Vagina (tissue), 2 donors: ENCODE results near the gene QRICH1. TPM values are rescaled to one million over a fixed set of nuclear protein-coding genes. Genes with fewer than 3 reads are reported as not detected.

Experiments used
- DNase-seq, 2 donors: peaks; one replicate each; pipeline ENCODE4 v3.0.0-alpha.2; 2017; ENCODE audit errors: extremely low spot score in 2 of 2
- H3K27ac ChIP-seq: fragments of 200-600 bp; sonication (generic); one replicate; pipeline ENCODE4 v1.5.1; 2019
- H3K27me3 ChIP-seq: fragments of 200-600 bp; sonication (generic); one replicate; pipeline ENCODE4 v1.5.1; 2019
- H3K36me3 ChIP-seq, 2 donors: fragments of 200-600 bp; sonication (generic); one replicate each; pipeline ENCODE4 v1.5.1; 2017 to 2019
- H3K4me1 ChIP-seq: fragments of 200-600 bp; sonication (generic); one replicate; pipeline ENCODE4 v1.5.1; 2019
- H3K4me3 ChIP-seq, 2 donors: fragments of 200-600 bp; sonication (generic); 1 replicate in 1 of 2; 2 replicates in 1 of 2; pipeline ENCODE4 v1.5.1; 2016 to 2019
- H3K9me3 ChIP-seq: fragments of 200-600 bp; sonication (generic); one replicate; pipeline ENCODE4 v1.5.1; 2019
- POLR2A ChIP-seq, 2 donors: fragments of 450-650 bp; IDR thresholded peaks; one replicate each; pipeline ENCODE4 v1.6.1; 2017; ENCODE audit warnings: antibody characterized with exemption in 2 of 2, mild to moderate bottlenecking in 2 of 2, moderate library complexity in 2 of 2
- POLR2AphosphoS5 ChIP-seq, 2 donors: sonication (generic); formaldehyde crosslinking; IDR thresholded peaks; one replicate each; pipeline ENCODE4 v1.9.0; 2017; ENCODE audit warnings: antibody characterized with exemption in 2 of 2, mild to moderate bottlenecking in 2 of 2, low read depth in 1 of 2; ENCODE audit not compliant: insufficient read depth in 1 of 2
- intact Hi-C: fragments of 100-400 bp; cut with DNase I; formaldehyde crosslinking; loops from one replicate; pipeline ENCODE4 v1.15.1; 2023
- total RNA-seq: library from RNA; depleted of rRNA; stranded (reverse); fragments of >200 nt; gene quantifications from one replicate; pipeline ENCODE4 v1.2.3, GENCODE V29; 2016
- TF ChIP-seq, protein P1 (sequence below), 3 experiments: fragments of 450-650 bp in 2 of 3; fragments of 200-600 bp in 1 of 3; sonication (generic) in 1 of 3; IDR thresholded peaks; one replicate each; pipeline ENCODE4 v1.5.1; 2017 to 2019; ENCODE audit warnings: antibody characterized with exemption in 3 of 3, mild to moderate bottlenecking in 2 of 3, moderate library complexity in 2 of 3

The QRICH1 gene
- total RNA-seq, 1 donor from 2014 or later = 124 TPM

DNA sequence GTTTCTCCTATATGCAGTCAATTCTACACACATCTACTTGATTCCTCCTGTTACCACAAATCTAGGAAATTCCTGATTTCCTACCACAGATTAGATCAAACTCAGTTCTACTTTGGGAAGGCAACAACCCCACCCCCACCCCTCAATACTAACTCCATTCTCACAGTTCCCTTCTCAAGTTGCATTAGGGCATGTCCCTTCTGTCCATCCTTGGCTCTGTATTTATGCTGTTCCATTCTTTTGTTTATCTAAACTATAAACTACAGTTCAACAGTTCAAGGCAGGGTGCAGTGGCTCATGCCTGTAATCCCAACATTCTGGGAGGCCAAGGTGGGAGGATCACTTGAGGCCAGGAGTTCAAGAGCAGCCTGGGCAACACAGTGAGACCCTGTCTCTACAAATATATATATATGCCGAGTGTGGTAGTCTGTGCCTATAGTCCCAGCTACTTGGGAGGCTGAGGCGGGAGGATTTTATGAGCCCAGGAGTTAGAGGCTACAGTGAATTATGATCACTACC, 39.5 kb downstream of the QRICH1 start:
- no peaks in the 10 kb centered on the region for H3K4me1 ChIP-seq
- no peak overlapping the region for H3K27ac ChIP-seq
- H3K4me3 ChIP-seq = no peak overlapping the region
- intact Hi-C loops = no loop called here
- TF ChIP-seq, protein P1, sequence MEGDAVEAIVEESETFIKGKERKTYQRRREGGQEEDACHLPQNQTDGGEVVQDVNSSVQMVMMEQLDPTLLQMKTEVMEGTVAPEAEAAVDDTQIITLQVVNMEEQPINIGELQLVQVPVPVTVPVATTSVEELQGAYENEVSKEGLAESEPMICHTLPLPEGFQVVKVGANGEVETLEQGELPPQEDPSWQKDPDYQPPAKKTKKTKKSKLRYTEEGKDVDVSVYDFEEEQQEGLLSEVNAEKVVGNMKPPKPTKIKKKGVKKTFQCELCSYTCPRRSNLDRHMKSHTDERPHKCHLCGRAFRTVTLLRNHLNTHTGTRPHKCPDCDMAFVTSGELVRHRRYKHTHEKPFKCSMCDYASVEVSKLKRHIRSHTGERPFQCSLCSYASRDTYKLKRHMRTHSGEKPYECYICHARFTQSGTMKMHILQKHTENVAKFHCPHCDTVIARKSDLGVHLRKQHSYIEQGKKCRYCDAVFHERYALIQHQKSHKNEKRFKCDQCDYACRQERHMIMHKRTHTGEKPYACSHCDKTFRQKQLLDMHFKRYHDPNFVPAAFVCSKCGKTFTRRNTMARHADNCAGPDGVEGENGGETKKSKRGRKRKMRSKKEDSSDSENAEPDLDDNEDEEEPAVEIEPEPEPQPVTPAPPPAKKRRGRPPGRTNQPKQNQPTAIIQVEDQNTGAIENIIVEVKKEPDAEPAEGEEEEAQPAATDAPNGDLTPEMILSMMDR (IDR thresholded peaks at IDR 0.05) = no peak
- TF ChIP-seq POLR2AphosphoS5 (IDR thresholded peaks at IDR 0.05; ENCODE audit: insufficient read depth in 1 of 2, low read depth in 1 of 2) = no peak
- TF ChIP-seq POLR2A (IDR thresholded peaks at IDR 0.05) = no peak
- no peaks in the 10 kb centered on the region for H3K27me3 ChIP-seq
- H3K36me3 ChIP-seq = peaks cover 0 to 58% of the 10 kb centered on the region in 2 donors
- H3K9me3 ChIP-seq = no peaks in the 10 kb centered on the region
- DNase-seq = no peak

DNA sequence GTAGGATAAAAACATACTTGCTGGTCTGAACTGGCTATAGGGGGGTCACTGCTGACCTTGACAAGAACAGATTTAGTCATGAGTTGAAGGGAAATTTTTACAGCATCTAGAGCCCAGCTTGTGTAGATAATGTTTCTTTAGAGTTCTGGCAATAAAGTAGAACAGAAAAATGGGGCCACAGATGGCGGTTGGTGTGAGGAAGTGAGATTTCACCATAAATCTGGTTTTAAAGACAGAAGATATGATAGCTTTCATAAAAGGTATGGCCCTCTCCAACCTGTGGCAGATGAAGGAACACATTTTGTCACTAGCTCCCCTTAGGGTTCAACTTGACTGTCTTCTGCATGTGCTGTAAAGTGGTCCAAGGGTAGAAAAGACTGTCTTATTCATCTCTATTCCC, 40.3 kb downstream of the QRICH1 start:
- Histone ChIP-seq H3K4me1 (no peaks in the 10 kb centered on the region), H3K27me3 (no peaks in the 10 kb centered on the region), H3K4me3 (no peak overlapping the region), H3K36me3 (peaks cover 0 to 58% of the 10 kb centered on the region in 2 donors), H3K9me3 (no peaks in the 10 kb centered on the region), H3K27ac (no peak overlapping the region)
- TF ChIP-seq POLR2A (IDR thresholded peaks at IDR 0.05) (no peak), POLR2AphosphoS5 (IDR thresholded peaks at IDR 0.05; ENCODE audit: insufficient read depth in 1 of 2, low read depth in 1 of 2) (no peak)
- TF ChIP-seq, protein P1 (IDR thresholded peaks at IDR 0.05) = no peak
- no peak for DNase-seq
- intact Hi-C loops = no loop called here

DNA sequence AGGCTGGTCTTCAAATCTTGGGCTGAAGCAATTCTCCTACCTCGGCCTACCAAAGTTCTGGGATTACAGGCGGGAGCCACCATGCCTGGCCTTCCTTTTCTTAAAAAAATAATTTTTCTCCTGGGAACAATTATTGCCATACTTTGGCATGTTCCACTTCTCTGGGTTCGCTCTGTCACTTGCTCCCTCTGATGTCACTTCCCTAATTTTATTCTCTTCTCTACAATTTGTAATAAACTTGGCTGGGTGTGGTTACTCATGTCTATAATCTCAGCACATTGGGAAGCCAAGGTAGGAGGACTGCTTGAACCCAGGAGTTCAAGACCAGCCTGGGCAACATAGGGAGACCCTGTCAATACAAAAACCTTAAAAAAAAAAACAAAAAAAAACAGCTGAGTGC, 58.6 kb downstream of the QRICH1 start:
- Histone ChIP-seq H3K4me3 (no peak overlapping the region), H3K36me3 (peaks cover 0 to 55% of the 10 kb centered on the region in 2 donors), H3K27ac (no peak overlapping the region), H3K9me3 (no peaks in the 10 kb centered on the region), H3K4me1 (no peaks in the 10 kb centered on the region), H3K27me3 (no peaks in the 10 kb centered on the region)
- no peak for DNase-seq
- TF ChIP-seq POLR2AphosphoS5 (IDR thresholded peaks at IDR 0.05; ENCODE audit: insufficient read depth in 1 of 2, low read depth in 1 of 2) = no peak
- TF ChIP-seq, protein P1 (IDR thresholded peaks at IDR 0.05) = no peak
- TF ChIP-seq POLR2A (IDR thresholded peaks at IDR 0.05) = no peak
- intact Hi-C loops = no loop called here

DNA sequence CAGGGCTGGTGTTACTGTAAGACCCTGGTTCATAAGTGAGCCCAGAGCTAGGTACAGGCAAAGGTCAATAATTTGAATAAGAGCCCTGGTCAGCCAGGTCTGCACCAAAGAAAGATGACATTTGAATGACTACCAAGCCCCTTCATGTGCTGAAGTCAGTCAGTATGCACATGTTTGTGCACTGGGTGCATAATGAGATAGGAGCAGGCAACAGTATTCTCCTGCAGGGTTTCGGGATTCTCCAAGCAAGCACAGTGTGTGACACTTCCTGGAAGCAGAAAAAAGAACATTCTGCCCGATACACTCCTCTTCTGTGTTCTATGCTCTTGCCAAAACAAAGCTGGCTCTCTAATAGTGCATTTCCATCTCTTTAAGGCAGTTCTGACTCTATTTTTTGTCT, 59.2 kb downstream of the QRICH1 start:
- Histone ChIP-seq H3K36me3 (peaks cover 0 to 49% of the 10 kb centered on the region in 2 donors), H3K4me1 (no peaks in the 10 kb centered on the region), H3K27me3 (no peaks in the 10 kb centered on the region), H3K27ac (no peak overlapping the region), H3K4me3 (no peak overlapping the region), H3K9me3 (no peaks in the 10 kb centered on the region)
- TF ChIP-seq POLR2A (IDR thresholded peaks at IDR 0.05) (no peak), POLR2AphosphoS5 (IDR thresholded peaks at IDR 0.05; ENCODE audit: insufficient read depth in 1 of 2, low read depth in 1 of 2) (no peak)
- TF ChIP-seq, protein P1 (IDR thresholded peaks at IDR 0.05) = no peak
- no peak for DNase-seq
- intact Hi-C loops = no loop called here

DNA sequence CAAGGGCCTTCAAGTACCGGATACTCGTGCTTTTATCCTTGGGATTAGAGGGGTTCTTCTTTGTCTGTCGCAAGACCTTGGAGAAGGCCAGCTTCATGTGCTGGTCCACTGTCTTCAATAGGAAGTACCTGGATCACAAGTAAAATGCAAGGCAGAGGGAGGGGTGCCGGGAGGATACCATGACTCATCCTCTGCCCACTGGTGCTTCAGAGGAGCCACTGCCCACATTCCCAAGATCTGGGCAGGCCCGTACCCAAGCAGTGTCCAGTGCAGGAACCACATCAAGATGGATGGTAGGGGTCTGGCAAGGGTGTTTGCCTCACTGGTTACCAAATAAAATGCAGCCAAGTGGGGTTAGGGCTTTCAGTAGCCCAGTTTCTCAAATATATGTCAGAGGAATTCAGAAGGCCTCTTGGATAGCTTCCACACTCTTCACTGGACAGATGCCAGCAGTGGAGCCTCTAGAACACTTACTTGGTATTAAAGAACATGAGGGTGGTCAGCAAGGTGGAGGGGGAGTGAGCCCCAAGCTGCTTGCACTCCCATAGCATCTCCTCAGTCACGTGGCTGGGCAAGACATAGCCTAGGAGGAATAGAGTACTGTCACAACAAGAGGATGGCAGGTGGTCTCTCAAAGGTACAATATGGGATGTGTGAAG, 61.1 kb downstream of the QRICH1 start:
- Histone ChIP-seq H3K4me1 (peaks cover 12% of the 10 kb centered on the region), H3K4me3 (no peak overlapping the region), H3K9me3 (no peaks in the 10 kb centered on the region), H3K27me3 (no peaks in the 10 kb centered on the region), H3K36me3 (peaks cover 0 to 38% of the 10 kb centered on the region in 2 donors), H3K27ac (no peak overlapping the region)
- TF ChIP-seq POLR2AphosphoS5 (IDR thresholded peaks at IDR 0.05; ENCODE audit: insufficient read depth in 1 of 2, low read depth in 1 of 2) (no peak), POLR2A (IDR thresholded peaks at IDR 0.05) (no peak)
- TF ChIP-seq, protein P1 (IDR thresholded peaks at IDR 0.05) = no peak
- no peak for DNase-seq
- intact Hi-C loops = no loop called here
